Measurements from ENCODE around the gene SLC35D2.
"Not testable (repeated sequence)": the region's sequence is repeated elsewhere in the genome, so short reads cannot be mapped to it uniquely, and the experiment has no call there.

SLC35D2 gene

GRCh38 chr9:96350866-96351265 lies 32.6 kb downstream of the SLC35D2 start:
- no peak for DNase-seq

GRCh38 chr9:96348261-96348660 lies 35.2 kb downstream of the SLC35D2 start:
- no peak for DNase-seq

- no peak for DNase-seq
These were observed 38.0 kb downstream of the SLC35D2 start for GRCh38 chr9:96345551-96345950.

- DNase-seq = peak; percentile 81
These were observed 38.9 kb downstream of the SLC35D2 start for GRCh38 chr9:96344458-96345180.

GRCh38 chr9:96343515-96344360 lies 39.8 kb downstream of the SLC35D2 start:
- no peak for DNase-seq

- no peak for DNase-seq
These were observed 40.8 kb downstream of the SLC35D2 start for GRCh38 chr9:96342571-96343245.

GRCh38 chr9:96340707-96341106 lies 42.8 kb downstream of the SLC35D2 start:
- no peak for DNase-seq

- DNase-seq = no peak
These were observed 45.2 kb downstream of the SLC35D2 start for GRCh38 chr9:96338299-96338698.

- no peak for DNase-seq
These were observed 49.6 kb downstream of the SLC35D2 start for GRCh38 chr9:96333958-96334357.

- no peak for DNase-seq
These were observed 52.1 kb downstream of the SLC35D2 start for GRCh38 chr9:96331236-96331947.

- peak; percentile 35 for DNase-seq
These were observed 55.7 kb downstream of the SLC35D2 start for GRCh38 chr9:96327694-96328352.

GRCh38 chr9:96323169-96323568 lies 60.3 kb downstream of the SLC35D2 start:
- DNase-seq = no peak

- not testable (repeated sequence) for DNase-seq
These were observed 60.8 kb downstream of the SLC35D2 start for GRCh38 chr9:96322736-96323135.

GRCh38 chr9:96322210-96322609 lies 61.3 kb downstream of the SLC35D2 start:
- not testable (repeated sequence) for DNase-seq

- DNase-seq = no peak
These were observed 62.0 kb downstream of the SLC35D2 start for GRCh38 chr9:96321515-96321914.

- no peak for DNase-seq
These were observed 62.7 kb downstream of the SLC35D2 start for GRCh38 chr9:96320749-96321280.

GRCh38 chr9:96318921-96319565 lies 64.5 kb downstream of the SLC35D2 start:
- DNase-seq = no peak

- DNase-seq = peak; percentile 38
These were observed 66.1 kb downstream of the SLC35D2 start for GRCh38 chr9:96317335-96317980.

- no peak for DNase-seq
These were observed 73.7 kb downstream of the SLC35D2 start for GRCh38 chr9:96309850-96310249.

GRCh38 chr9:96306958-96307357 lies 76.6 kb downstream of the SLC35D2 start:
- DNase-seq = not testable (repeated sequence)

- DNase-seq = no peak
These were observed 78.3 kb downstream of the SLC35D2 start for GRCh38 chr9:96305171-96305570.
